Measurements from ENCODE around the gene ZNF574.

GRCh38 chr19:42075616-42076379 is at the start of gene ZNF574:
- no peak for TF ChIP-seq CTCF (conservative IDR thresholded peaks at IDR 0.05)
- peak; percentile 81; the same call in 1 of the 2 replicates for TF ChIP-seq ZFX (IDR thresholded peaks at IDR 0.05)

Data from C4-2B (cell line).